Measurements from ENCODE around the gene AP1B1.

AP1B1 gene

DNA sequence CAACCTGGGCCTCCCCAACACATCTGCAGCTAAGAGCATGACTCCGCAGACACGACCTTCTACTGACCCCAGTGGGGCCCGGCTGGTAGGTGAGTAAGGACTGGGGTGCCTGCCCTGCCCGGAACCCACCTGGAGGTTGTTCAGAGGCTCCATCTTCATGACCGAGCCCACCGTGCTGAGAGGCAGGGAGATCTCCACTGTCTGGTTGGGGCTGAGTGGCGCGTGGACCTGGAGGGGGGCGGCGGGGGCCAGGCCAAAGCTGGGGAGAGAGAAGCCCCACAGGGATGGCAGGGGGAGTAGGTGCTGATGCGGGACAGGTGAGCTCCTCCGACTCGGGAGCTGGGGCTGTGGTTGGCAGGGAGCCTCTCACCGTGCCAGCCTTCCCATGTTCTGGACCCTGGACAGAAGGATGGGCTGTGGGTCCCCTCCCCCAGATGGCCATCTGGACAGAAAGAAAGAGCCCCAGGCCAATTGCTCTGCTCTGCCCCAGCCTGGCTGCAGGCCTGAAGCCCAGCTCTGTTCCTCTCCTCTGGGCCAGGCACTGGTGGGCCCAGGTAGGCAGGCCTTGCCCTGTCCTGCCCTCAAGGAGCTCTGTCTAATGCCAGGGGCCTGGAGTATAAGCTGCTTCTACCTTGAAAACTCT, 56.6 kb downstream of the AP1B1 start:
- no peak for DNase-seq (ENCODE audit: low spot score)

DNA sequence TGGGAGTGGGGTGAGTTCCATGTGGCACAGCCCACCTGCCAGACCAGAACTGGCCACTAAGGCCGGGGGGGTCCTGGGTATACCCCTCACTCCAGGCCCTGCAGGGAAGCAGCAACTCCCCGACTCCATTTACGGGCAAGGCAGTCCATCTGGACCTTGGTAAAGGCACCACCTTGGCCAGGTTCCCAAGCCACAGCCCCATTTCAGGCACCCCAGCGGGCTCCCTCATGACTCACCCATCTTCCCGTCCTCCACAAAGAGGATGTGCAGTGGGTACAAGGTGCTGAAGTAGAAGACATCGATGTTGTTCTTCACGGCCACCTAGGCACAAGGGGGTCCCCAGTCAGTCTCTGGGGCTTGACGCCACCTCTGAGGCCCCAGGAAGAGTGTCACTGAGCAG, 57.2 kb downstream of the AP1B1 start:
- DNase-seq (ENCODE audit: low spot score) = no peak

DNA sequence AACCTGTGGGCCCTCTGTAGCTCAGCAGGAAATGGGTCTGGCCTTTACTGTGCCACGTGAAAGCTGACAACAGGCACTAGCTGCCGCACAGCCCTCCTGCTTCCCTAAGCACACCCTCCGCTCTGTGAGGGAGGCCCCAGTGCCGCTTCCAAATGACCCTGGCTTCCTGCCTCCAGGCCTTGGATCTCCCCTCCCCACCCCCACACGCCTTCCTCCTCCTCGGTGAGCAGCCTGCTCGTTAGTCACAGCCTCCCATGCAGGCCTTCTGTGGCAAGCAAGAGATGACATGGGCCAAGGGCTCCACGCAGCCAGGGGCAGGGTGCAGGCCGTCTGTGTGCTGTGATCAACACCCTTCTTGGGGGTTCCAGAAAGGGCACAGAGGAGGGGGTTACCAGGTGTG, 57.6 kb downstream of the AP1B1 start:
- no peak for DNase-seq (ENCODE audit: low spot score)

DNA sequence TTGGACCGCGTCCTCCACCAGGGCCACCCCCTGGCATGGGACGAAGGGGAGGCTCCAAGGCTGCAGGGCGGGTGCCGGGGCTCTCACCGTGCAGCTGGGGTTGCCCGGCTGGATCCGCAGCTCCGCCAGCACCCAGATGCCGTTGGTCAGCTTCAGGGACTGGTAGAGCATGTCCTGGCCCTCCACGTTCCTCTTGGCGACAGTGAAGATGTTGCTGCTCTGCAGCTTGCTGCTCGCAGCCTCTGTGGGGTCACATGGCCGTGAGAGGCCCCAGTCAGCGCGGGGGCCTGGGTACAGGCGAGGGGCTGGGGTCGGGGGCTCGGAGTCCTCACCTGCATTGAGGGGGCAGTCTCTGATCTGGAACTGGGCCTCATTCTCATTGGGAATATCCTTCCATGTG, 58.1 kb downstream of the AP1B1 start:
- DNase-seq (ENCODE audit: low spot score) = no peak

DNA sequence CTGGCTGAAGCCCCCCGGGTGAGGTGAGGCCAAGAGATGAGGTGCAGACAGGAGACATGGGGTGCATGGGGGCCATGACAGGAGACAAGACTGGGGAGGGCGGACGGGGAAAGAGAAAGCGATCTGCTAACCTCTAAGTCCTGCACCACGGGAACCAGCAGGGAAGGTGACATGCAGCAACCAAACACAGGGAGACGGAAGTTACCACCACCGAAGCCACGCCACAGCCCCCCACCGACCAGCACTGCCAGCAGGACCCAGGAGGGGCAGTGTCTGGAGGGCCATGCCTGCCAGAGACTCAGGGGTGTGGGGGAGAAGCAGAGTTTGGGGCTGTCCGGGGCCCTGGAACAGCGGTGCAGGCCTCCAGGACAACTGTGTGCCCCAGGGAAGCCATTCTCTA, 58.8 kb downstream of the AP1B1 start:
- no peak for DNase-seq (ENCODE audit: low spot score)

DNA sequence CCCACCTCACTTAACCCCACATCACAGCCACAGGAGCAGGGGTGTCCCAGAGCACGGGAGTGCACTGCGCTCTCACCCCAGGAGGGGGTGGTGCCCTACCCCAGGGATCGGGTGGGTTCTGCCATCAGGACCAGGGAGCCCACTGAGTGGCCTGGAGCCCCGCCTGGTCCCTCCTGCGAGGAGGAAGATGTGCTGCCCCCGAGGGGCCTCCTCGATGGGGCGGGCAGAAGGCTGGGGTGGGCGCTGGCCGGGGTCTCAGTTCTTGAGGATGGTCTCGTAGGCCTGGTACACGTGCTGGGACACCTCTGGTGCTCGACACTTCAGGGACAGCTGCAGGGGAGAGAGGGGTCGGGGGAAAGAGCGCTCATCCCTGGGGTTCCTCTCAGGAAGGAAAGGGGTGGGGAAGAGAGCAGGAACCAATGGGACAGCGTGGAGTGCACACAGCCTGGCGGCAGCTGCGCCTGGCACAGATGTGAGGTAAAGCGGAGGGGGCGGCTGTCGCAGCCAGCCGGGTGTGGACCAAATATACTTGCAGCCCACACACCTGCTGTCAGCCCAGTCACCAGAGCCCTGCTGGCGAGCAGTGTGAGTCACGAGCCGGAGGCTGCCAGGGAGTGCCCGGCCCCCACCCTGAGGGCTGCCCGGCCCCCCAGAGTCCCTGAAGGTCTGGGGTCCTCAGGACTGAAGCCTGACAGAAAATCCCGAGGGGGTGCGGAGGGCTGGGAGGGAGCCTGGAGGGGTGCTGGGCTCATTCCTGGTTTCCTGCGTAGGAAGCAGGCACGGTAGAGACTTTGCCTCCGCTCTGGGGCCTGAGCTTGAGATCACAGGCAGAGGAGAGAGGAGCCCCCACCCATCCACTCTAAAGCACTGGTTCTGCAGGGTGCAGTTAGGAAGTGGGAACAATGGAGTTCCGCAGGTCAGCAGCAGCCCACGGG, 59.5 kb downstream of the AP1B1 start:
- no peak for DNase-seq (ENCODE audit: low spot score)

DNA sequence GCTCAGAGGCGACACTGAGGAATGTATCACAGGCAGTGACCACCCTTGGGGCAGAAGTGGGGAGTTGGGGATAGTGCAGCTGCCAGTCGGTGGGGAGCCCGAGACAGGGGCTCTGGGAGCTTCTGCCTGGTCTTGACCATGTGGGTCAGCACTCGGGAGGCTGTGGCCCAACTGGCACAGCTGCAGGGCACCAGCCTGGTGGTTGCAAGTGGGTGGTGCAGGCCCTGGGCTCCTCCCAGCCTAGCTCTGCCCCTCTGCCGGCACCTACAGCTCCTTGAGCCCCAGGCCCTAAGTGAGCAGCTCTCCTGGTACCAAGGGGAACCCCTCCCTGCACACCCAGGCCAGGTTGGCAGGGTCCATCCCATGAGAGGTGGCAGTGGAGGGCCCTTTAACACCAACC, 60.3 kb downstream of the AP1B1 start:
- no peak for DNase-seq (ENCODE audit: low spot score)

DNA sequence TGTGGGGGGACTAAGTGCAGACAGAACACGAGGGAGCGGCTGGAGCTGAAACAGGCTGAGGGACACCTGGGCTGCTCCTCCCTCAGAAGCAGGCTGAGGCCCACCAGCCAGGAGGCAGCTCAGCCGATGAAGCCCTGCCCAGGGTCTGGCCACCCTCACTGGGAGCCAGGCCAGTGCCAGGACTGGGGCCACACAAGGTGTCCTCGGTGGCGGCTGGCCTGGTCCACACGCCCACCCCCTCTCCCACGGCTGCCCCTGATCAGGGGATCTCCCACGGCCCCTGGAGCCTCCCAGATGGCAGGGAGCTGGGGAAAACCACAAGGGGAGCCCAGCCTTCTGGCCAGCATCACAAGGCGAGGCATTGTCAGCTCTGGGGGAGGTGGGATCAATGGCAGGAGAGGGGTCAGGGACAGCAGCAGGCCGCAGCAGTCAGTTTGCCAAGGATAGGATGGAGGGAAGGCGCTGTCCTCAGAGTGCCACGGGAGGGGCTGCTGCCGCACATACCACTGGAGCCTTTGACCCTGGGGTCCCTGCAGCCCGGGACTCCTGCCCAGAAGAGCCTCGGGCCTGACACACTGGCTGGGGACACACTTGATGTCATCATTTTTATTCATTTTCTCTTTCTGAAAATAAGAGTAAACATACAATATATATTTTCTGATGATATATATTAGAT, 61.1 kb downstream of the AP1B1 start:
- DNase-seq (ENCODE audit: low spot score) = no peak

DNA sequence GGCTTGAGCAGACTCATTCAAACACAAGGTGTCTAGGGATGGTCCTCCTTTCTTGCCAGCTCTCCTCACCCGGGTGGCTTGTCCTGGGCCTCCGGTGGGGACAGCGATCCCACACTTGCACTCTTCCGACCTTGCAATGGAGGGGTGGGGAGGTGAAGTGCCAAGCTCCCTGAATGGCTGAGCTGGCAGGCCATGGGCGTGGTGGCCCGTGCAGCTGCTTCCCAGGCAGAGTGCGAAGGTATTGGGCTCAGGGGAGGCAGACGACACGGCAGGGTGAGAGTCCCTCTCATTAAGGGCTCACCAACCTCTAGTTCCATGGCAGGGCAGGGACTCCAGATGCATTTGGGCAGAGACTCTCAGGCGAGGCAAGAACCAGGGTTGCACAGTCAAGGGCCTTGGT, 61.9 kb downstream of the AP1B1 start:
- DNase-seq (ENCODE audit: low spot score) = no peak

DNA sequence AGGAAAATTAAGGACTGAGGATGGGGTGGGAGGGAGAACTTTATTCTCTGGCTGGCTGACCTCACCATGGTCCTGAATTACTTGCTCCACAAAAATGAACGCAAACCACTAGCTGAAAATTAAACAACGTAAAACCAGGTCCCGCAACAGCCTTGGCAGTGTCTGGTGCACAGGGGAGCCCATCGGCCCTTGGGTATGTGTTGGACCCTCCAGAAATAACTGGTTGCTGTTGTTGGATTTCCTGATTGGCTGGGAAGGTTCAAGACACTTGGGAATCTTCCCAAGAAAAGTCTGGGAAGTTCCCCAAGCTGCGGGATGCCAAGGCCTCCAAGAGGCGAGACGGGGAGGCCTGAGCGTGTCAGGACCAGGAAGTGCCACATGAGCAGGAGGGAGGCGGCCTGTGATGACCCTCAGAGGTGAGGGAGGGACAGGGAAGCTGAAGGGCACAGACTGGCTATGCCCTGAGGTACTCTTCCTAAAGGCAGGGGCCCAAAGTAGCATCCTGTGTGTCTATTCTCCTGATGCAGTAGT, 62.5 kb downstream of the AP1B1 start:
- no peak for DNase-seq (ENCODE audit: low spot score)

DNA sequence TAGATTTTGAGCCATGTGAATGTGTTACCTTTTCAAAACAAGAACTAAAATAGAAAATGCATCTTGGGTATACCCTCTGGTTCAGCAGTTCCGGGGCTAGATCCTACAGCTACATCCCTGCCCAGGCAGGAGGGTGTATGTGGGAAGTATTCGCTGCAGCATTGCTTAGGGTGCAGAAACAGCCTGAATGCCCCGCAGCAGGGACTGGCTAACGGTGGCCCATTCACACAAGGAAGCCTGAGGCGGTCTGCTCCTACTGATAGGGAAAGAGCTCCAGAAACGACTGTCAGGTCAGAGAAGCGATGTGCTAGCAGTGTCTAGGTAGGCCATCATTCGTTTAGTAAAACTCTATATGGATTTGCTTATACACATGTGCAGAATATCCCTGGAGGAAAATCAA, 63.0 kb downstream of the AP1B1 start:
- no peak for DNase-seq (ENCODE audit: low spot score)

DNA sequence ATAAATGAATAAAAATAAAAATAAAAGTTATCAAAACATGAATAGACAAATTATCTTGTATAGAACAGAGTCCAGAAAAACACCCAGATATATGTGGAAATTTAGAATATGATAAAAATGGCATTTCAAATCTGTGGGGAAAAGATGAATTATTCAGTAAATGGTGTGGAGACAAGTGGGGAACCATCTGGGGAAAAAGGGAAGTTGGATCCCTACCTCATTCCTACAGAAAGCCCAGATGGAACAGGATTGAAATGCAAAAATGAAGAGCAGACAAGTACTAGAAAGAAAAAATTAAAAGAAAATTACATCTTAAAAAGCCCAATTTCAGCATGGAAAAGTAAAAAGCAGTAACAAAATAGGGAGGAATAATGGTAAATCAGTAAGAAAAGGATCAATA, 64.7 kb downstream of the AP1B1 start:
- DNase-seq (ENCODE audit: low spot score) = no peak

DNA sequence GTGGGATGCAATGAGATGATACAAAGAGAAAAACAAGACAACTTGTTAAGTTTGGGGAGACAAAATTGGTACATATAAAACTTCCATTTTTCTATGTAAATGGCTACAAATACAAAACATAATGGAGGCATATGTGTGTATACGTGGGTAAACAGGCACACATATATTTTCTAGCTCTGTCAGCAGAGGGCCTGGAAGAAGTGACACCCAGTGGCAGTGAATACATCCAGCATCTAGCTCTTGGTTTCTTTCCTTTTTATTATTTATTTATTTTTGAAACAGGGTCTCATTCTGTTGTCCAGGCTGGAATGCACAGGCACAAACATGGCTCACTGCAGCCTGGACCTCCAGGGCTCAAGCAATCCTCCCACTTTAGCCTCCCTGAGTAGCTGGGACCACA, 67.8 kb downstream of the AP1B1 start:
- DNase-seq (ENCODE audit: low spot score) = no peak

DNA sequence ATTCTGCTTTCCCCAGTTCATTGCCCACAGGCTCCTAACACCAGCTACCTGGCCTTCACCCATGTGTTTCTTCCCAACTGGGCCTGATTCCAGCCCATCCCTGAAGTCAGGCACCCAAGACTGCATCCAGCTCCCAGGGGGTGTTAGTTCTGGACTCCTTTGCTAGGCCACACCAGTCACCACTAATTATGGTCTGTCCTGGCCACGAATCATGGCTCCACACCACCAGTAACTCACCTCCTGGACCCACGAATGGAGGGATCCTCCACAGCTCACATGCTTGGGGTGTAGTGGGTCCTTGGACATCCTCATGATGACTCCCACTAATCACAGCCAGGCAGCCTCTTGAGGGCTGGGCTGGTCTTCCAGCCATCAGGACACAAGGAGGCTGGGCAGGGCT, 69.3 kb downstream of the AP1B1 start:
- DNase-seq (ENCODE audit: low spot score) = no peak

DNA sequence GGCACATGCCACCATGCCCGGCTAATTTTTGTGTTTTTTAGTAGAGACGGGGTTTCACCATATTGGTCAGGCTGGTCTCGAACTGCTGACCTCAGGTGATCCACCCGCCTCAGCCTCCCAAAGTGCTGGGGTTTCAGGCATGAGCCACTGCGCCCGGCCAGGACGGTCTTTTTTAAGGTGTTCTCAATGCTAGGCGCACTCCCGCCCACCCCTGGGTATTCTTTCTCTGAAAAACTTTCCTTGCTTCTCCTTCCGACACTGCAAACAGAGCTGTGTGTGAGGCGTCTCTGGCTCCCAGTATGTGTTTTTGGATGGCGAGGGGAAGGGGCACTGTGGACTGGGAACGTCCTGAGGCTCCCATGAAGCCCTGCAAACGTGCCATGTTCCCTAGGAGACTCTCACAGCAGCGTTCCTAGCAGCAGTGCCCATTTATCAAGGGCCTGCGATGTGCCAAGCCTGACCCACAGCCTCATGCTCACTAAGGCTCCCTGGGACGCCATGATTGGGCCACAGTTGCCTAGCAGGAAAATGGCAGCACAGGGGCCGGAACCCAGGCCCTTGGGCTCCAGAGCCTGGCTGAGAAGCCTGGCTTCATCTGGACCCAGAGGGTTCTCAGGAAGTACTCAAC, 70.4 kb downstream of the AP1B1 start:
- no peak for DNase-seq (ENCODE audit: low spot score)

DNA sequence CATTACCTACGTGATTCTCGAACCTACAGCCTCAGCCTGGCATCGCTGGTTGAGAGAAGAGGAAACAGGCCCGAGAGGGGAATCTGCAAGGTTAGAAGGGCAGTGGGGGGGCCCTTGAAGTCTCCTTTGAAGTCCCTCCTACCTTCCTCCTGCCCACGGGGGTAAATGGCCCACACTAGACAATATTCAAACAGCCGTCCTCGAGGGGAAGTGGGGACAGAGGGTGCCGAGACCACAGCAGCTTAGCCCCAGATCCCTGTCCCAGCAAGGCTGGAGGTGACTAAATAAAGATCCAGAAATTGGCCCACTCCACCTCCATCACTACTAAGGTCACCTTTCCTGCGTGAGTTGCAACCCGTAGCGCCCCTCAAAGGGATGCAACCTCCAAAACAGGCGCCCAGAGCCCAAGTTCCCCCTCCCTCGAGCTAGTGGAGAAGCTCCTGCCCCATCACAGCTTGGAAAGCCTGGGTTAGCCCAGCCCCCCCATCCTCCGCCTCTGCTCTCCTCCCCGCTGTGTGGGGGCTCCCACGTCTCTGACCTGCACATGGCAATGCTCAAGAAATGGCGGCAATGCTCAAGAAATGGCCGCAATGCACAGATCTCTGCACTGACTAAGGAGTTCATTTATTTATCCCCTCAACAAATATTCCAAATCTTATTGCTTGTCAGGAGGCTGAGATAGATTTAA, 72.1 kb downstream of the AP1B1 start:
- no peak for DNase-seq (ENCODE audit: low spot score)

DNA sequence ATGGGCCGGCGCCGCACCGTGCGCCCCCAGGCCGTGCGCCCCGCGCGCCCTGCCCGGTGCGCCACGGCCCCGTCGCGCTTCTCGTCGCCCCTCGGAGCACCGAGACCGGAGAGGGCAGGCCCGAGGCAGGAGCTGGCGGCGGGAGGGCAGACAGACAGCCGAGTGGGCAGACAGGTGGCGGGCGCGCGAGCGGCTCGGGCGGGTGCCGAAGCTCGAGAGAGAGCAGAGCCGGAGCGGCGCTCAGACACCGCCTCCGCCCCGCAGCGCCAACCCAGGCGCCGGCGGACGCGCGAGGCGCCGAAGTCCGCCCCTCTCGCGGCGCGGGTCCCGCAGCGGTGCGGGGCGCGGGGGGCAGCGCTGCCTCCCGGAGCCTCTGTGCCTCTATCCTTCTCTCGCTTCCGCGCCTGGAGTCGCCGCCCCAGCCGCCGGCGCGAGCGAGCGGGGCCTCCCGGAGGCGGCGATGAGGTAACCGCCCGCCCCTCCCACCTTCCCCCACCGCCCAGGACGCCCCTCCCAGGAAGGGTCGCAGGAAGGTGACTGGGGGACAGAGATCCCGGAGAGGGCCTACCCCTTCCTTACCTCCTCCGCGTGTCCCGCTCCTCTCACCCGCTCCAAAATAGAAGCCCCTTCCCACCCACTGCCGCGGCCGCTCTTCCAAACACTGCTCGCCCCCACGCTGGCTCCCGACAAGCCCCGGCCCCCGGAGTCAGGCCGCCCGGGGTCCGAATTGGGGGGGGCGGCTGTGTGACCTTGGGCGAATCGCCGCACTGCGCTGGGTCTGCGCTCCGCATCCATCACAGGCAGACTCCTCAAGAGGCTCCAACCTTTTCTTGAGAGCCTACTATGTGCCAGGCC, 72.9 kb downstream of the AP1B1 start, which contains the start of gene RASL10A:
Gene RASL10A (minus strand): TSS at position 412 of the 855 bp plus-strand sequence. CDS start 451 bp downstream, outside the sequence.
- DNase-seq (ENCODE audit: low spot score) = no peak

DNA sequence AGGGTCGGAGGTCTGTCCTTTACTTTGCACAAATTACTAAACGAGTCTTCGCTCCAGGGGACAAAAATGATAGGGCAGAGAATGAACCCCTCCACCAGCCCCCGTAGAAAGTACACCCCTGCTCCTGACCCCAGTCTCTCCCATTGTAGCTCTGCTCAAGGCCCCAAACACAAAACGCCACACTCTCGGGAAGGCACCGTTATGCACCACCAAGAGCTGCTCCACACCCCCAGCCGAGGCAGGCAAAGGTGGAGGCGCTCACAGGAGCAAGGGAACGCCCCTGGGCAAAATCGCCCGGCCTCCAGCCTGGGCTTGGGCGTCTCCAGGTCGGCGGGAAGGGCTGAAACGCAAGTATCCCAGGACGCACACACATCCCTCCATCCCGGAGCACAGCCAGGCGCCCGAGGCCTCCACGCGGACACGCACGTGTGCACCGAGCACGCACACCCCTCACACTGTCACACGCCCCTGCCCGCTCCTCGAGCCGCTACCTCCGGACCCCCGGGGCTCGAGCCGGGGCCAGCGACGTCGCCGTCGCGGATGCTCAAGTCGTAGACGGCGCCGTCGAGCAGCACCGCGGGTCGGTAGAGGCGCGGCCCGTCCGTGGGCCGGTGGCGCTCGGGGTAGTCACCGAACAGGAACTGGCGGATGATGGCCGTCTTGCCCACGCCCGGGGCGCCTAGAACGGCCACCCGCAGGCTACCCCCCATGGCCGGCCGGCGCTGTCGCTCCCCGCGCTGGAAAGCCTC, 73.7 kb downstream of the AP1B1 start:
- no peak for DNase-seq (ENCODE audit: low spot score)

DNA sequence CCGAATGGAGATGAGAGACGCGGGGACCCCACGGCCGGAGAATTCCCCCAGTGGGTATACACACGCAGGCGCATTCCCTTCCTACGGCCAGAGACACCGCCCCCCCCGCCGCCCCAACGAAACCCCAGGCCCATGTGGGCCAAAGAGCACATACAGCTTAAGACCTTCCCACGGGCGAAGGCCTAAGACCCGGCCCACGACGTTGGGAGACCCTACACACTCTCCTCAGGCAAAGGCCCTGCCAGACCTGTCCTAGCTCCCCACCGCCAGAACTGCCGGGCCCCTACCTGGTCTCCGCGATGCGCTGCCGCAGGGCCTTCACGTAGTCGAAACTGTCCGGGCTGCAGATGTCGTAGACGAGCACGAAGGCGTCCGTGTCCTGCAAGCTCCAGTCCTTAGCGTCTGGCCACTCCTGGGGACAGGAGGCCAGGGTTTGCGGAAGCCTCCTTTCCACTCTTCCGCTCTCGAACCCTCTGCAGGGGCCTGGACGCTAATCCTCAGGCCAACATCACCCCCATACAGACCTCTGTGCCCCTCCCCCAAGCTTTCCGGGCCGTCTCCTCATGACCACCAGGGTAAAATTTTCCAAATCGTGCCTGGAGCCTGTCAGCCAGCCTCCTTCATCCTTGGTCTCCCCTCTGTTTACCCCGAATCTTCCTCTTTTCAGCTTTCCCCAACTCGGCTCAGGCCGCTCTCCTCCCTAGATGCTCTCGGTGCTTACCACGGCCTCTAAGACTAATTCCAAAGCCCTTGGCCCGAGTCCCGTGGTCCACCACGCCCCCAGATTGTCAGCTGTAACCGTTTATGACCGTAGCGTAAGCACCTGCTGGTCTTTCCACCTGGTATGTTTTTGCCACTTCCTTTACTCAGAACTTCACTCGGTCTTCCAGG, 74.5 kb downstream of the AP1B1 start:
- DNase-seq (ENCODE audit: low spot score) = no peak

Data from AG20443 (cell line).